RPMI7951 (cell line): ENCODE data around the gene CFAP46. TPM values are rescaled to one million over a fixed set of nuclear protein-coding genes. Genes with fewer than 3 reads are reported as not detected.
"Not testable (repeated sequence)": the region's sequence is repeated elsewhere in the genome, so short reads cannot be mapped to it uniquely, and the experiment has no call there.

Source experiments
- DNase-seq: peaks from one replicate; pipeline ENCODE4 v3.0.0-alpha.2; 2012; ENCODE audit warnings: low read depth
- total RNA-seq: library from RNA; depleted of rRNA; stranded (reverse); fragments of >200 nt; shearing (Covaris generic); gene quantifications from 2 replicates; pipeline ENCODE4 v1.2.3, GENCODE V29; 2014

Gene CFAP46
- total RNA-seq, 1 experiment from 2014 or later: not detected

DNA sequence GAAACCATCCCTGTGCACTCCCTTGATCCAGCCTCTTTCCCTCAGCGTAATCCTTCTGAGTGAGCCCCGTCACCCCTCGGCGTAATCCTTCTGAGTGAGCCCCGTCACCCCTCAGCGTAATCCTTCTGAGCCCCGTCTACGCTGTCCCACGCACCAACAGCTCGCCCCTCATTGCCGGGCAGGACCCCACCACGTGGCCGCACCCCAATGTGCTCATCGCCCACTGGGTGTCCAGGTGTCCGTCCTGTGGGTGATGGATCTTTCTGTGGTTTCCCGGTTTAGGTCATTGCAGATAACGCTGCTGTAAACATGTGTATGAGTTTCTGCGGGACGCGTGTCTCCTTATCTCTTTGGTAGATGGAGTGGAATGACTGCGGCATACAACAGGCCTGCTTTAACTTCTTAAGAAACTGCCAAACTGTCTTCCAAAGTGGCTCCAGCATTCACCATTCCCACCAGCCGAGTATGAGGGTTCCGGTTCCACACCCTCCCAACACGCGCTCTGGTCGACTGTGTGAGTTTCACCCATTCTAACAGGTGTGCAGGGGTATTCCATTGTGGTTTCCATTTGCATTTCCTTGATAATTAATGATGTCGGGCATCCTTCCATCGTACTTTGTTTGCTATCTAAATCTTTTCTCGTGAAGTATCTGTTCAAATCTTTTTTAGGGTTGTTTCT, 114.4 kb downstream of the CFAP46 start:
- DNase-seq: no peak

DNA sequence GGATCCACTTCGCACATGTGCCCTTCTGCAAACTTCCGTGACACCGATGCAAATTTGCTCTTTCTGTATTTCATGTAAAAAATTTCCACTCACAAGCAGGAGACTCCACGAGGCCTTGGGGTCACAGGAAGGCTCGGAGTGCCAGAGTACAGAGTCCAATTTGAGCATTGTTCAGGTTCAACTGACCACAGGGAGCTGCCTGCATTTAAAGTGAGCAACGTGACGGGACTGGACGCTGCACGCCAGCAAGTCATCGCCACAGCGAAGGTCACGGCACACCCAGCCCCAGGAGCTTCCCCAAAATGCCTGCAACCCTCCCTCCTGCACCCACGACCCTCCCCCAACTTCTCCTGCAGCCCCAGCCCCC, 115.0 kb downstream of the CFAP46 start:
- no peak for DNase-seq

DNA sequence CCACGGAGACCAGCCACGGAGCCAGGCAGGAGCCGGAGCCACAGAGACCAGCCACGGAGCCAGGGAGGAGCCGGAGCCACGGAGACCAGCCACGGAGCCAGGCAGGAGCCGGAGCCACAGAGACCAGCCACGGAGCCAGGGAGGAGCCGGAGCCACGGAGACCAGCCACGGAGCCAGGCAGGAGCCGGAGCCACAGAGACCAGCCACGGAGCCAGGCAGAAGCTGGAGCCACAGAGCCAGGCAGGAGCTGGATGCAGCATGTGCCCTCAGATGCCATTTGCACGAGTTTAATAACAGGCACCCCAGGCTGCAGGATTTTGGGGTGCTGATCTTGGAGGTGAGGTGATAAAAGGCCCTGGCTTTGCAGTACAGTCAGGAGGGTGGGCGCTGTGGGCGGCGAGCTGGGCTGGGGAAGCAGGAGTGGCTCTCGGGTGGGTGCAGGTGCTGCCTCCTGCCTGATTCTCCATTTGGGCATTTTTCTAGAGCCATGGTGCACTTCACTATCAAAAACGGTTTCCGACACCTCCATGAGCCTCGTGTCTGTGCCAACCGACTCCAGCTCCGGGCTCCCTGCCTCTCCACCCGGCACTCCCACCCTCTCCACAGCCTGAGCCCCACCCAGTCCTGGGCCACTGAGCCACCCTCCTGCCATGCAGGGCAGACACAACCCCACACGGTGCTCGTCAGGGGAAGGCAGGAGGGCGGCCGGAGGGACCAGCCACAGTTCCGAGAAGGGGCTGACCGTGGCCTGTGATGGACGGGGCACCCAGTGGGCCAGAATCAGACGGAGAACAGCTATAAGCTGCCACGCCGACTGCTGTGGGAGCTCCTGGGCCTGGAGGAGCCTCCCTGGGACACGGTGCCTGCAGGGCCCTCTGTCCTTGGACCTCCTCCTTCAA, 115.6 kb downstream of the CFAP46 start:
- DNase-seq: no peak

DNA sequence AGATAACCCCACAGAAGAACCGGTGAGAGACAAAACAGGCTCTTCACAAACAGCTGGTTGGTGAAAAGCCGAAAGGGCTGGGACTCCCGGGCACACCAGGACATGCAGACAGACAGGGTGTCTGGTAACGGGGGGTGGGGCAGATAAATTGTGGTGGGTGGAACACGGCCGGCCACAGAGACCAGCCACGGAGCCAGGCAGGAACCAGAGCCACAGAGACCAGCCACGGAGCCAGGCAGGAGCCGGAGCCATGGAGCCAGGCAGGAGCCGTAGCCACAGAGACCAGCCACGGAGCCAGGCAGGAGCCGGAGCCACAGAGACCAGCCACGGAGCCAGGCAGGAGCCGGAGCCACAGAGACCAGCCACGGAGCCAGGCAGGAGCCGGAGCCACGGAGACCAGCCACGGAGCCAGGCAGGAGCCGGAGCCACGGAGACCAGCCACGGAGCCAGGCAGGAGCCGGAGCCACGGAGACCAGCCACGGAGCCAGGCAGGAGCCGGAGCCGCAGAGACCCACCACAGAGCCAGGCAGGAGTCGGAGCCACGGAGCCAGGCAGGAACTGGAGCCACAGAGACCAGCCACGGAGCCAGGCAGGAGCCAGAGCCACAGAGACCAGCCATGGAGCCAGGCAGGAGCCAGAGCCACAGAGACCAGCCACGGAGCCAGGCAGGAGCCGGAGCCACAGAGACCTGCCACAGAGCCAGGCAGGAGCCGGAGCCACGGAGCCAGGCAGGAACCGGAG, 116.4 kb downstream of the CFAP46 start:
- not testable (repeated sequence) for DNase-seq

DNA sequence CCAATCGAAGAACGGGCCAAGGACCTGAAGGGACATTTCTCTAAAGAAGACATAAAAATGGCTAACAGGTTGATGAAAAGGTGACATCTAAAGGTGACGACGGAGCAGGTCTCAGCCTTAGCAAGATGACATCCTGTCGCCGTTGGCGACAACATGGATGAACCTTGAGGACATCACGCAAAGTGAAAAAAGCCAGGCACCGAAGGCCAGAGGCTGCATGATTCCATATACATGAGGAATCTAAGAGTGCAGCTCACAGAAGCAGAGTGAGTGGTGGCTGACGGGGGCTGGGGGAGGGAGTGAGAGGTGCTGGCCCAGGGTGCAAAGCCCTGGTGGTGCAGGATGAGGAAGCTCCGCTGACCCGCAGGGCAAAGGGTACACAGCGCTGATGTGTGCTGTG, 122.3 kb downstream of the CFAP46 start:
- no peak for DNase-seq

DNA sequence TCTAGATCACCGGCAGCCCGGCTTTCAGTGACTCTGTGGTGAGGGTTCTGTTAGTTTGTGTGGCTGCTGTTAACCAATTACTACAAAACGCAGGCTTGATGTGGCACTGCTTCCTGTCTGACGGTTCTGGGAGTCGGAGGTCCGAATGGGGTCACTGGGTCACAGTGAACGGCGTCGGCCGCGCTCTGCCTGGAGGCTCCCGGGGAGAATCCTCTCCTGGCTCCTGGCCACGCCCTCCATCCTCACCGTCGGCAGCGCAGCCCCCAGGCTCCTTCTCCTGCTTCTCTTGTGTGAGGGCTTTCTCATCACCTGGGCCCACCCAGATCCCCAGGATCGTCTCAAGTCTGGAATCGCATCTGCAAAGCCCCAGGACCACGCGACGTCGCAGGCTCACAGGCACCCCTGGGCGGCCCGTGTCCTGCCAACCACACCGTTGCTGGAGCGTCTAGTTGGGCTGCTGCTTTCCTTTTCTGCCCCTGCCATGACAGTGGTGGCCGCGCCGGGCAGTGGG, 124.6 kb downstream of the CFAP46 start:
- DNase-seq: no peak

DNA sequence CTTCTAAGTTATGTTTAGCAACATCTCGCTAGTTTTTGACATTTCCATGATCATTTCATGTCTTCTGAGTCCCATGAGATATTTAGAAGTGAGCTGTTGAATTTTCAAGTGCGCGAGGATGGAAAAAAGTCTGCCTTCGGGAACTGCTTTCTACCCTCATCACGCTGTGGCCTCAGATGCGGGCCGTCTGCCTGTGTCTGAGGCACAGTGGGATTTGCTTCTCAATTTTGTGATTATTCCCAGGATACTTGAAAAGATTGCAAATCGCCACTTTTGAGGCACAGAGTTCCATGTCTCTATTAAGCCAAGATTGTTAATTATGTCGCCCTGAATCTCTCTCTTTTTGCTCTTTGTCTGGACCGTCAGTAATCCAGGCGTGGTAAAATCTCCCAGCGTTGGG, 125.7 kb downstream of the CFAP46 start:
- DNase-seq: no peak

DNA sequence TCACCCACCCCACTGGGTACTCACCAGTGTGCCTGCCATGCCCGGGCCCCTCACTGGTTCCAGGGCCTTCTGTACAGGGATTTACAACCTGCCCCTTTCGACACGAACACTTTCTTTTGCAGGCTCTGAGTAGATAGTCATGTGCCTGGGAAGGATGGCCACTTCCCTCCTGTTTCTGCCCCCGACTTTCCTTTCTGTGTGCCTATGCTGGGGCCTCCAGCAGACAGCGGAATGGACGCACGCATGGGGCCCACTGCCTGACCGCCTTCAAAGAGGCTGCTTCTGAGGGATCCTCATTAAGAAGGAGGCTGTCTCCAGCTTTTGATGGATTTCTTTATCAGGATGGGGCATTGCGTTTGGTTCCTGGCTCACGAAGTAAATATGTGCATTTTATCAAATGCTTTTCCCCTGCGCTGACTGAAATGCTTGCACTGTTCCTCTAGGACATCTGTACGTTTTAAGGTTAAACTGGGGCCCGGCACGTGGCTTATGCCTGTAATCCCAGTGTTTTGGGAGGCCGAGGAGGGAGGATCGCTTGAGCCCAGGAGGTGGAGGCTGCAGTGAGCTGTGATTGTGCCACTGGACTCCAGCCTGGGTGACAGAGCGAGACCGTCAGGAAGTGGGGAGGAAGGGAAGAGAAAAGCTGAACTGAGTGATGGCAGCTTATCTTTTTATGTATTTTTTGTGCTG, 127.1 kb downstream of the CFAP46 start:
- no peak for DNase-seq

DNA sequence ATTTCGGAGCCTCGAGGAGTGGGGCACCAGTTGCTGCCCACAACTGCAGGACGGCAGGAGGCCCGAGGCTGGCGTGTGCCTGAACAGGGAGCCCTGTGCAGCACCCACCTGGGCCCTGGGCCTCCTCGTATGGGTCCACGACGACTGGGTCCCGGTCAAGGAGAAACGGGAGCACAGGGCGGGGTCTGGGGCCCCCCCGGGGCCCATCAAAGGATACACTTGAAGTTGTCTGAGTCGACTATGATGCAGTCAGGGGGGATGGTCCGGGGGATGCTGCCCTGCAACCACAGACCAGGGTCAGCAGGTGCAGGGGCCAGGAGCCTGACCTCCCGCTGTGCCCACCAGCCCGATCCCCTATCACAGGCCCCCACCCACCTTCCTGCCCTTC, 127.9 kb downstream of the CFAP46 start:
- no peak for DNase-seq

DNA sequence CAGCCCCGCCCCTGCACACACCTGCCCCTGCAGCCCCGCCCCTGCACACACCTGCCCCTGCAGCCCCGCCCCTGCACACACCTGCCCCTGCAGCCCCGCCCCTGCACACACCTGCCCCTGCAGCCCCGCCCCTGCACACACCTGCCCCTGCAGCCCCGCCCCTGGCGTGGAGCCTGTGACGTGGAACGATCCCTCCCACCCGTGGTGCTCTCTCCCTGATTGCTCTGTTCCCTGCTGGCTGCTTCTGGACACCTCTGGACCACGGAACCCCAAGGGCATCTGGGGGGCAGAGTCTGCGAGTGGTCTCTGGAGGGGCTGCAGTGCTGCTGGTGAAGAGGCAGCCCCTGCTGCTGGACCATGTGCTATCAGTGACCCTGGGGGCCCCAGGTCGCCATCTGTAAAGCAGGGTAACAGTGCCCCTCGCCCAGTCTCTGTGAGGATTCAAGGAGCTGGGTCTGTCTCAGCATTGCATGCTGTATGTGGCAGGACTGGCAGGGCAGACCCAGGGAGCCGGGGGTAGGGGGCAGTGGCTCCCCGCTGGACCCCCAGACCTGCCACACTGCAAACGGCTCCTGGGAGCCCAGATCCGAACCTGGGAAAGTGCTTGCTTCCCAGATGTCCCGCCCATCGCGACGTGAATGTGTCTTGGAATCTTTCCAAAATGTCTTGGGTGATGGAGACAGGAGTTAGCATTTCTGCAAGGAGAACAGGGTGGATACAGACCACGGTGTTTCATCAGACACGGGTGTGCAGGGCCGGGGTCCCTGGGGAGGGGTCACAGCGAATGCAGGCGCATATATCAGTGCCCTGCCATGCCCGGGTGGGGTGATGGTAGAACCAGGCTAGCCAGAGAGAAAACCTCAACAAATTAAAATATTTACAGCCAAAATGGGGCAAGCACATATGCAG, 128.6 kb downstream of the CFAP46 start:
- no peak for DNase-seq

DNA sequence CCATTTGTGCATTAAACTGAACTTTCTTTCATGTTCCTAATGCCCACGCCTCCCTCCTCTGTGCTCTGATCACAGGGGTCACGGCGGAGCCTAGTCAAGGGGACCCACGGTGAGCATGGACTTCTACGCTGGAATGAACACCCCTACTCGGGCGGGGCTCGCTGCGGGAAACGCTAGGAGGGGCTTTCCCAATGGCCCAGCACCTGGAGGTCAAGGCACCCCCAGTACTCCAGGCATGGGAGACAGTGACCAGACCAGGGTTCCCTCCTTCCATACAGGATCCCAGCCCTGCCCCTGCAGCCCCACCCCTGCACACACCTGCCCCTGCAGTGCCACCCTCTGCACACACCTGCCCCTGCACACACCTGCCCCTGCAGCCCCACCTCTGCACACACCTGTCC, 129.4 kb downstream of the CFAP46 start:
- DNase-seq: no peak

DNA sequence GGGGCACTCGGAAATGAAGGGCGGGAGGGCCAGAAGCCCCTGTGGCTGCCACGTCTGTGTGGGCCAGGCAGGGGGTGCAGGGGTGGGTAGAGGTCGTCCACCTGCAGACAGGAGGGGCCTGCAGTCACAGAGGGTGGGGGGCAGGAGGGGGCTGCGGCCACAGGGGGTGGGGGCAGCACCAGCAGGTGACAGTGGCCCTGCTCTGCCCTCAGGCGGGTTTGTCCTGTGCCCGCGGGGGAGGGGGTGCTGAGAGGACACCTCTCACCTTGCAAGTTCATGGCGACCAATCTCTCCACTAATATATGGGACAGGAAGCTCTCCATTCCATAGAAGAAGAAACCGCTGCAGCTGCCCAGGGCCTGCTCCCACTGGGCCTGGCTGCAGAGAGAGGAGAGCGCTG, 129.8 kb downstream of the CFAP46 start:
- no peak for DNase-seq

DNA sequence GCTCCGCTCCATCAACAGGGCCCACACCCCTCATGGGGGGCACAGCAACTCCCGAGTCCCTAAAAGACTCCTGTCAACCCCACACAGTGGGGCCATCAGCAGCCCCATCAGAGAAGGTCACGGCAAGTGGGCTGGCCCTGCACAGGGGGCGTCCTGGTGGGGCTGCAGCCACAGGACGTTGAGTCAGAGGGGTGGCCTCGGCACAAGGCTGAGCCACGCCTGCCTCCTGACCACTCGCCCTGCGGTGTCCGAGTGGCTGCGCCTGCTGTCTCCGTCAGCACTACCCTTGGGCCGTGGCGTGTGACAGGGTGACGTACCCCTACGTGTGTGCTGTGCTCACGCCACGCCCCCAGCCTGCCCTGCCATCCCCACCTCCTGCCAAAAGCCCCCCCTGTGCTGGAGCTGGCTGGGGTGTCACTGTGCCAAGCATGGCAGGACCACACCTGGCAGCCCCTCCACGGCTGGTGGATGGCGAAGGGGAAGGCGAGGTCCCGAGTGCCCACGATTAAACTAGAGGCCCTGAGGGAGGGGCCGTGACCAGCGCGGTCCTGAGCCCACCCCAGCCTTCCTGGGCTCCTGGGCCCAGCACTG, 130.4 kb downstream of the CFAP46 start:
- no peak for DNase-seq

DNA sequence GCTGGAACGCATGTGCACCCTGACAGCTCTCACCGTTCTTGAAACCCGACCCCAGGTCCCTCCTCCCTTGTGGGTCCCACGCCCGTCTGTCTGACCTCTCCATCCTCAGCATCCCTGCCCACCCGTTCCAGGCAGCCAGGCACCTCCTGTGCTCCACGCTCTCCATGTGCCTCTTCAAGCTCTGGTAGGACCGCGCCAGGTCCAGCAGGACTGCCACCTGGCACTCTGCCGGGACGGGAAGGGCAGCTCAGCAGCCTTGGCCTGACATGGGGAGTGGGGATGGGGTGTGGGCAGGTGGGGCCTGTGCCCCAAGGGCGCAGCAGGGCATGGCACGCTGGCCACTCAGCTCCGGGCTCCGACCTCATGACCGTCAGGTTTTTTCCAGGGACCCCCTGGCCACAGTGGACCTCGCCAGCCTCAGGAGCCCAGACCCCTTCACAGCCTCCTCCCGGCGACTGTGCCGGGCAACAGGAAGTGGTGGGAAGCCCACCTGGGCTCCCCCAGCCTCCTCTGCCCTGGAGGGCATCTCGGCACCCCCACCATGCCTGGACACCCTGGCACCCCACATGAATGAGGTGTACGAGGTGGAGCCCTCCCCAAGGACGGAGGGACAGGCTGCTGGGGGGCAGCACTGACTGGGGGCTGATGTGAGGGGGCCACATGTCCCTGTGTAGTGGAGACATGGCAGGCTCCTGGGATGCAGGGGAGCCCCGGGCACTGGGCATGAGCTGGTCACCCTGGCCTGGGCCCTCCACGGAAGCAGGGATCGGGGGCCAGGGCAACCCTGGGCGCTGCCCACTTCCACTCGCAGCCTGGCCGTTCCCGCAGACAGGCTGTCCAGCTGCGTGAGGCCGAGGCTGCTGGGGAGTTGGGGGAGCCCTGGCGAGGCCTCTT, 131.3 kb downstream of the CFAP46 start:
- DNase-seq: no peak

DNA sequence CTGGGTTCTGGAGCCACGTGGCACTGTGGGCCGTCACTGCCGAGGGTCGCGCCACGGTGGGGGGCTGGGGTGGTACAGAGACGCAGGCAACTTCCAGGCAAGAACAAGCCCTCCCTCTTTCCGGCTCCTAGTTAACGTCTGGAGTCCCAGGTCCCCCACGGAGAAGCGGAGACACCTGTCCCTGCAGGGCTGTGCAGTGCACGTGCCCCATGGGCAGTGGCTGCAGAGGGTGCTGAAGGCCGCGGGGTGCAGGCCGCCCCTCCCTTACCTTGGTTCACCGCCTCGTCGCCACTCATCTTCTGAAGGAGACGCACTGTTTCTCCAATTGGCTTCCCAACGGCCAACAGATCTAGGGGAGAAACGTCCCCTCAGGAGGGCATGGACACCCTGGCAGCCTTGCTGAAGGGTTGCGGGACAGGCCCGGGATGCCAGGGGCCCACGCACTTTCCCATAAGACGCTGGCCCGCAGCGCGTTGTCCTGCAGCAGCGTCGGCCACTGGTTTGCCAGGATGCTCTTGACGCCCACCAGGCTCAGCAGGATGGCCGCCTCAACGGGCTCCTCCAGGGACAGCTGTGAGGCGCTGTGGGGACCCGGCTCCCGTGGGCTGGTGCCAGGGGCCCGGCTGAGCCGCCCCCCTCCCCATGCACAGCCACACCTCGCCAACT, 132.1 kb downstream of the CFAP46 start:
- DNase-seq: no peak

DNA sequence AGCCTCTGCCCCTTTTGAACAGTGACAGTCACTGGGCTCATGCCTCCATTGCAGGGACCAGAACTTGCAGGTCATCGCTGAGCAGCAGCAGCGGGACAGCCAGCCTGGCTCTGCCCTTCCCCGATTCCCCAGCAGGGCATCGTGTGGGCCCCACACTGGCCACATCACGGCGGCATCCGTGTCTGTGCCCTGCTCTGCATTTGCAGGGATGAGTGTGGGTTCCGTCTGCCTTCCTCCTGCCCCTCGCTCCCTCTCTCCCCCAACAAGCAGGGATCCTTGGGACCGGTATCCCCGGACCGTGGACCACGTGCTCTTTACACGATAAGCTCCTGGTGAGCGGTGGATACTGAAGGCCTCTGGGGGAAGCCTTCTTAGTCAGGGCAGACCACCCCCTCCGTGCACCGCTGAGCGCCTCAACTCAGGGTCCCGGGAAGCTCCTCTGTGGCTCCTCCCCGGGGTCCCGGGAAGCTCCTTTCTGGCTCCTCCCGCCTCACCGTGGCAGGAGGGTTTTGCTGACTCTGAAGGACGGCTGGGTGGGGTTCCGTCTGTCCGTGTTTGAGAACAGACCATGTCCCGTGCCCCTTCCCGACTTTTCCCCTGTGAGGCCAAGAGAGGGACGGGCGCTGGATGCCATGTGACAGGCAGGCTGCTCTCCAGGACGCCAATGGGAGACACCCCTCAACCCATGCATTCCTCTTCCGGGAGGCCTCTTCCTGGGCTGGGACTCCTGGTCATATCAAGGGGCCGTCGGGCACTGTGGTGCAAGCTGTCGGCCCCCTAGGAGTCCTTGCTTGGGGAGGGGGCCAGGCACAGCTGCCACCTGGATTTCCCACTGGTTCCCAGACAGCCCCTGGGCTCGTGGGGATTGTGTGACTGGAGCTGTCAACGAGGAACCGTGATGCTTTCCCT, 132.9 kb downstream of the CFAP46 start:
- no peak for DNase-seq

DNA sequence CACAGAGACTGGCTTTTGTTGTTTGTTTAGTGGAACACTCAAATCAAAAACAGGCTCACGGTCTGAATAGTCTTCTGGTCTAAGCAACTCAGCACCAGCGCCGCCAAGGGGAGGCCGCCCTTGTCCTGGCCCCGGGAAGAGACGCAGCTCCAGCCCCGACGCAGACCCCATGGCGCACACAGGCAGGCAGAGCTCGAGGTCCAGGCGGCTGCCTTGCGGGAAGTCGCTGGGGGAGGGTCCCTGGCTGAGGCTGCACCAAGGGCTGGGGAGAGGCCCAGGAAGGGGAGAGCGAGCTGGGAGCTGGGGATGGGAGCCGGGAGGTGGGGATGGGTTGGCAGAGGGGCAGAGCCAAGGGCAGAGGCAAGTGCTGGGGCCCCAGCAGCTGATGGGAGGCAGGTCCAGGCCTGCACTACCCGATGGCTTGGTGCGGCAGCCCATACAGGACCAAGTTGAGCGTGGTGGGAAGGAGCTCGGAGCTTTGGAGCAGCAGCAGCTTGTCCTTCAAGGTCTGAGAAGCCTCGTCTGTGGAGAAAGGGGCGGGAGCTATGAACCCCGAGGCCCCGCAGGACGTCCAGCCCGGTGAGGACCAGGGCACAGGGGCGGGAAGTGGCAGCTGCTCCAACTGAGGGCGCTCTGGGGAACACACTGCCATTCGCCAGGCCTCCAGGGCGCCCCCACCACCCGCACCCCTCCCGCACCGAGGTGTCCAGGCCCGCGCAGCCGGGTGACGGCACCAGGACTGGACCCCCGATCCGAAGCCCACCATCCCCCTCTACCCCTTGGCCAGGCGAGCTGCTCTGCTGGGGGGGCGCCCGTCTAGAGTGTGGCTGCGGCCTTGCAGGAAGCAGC, 133.8 kb downstream of the CFAP46 start:
- no peak for DNase-seq
